Gastroesophageal sphincter (tissue), 3 donors: ENCODE data around the gene SLC6A1.

ENCODE experiments used
- CTCF ChIP-seq, 4 experiments: fragments of 200-600 bp in 2 of 4; fragments of 450-650 bp in 2 of 4; sonication (generic) in 1 of 4; IDR thresholded peaks; one replicate each; pipeline ENCODE4 v1.5.1; 2017 to 2019; ENCODE audit warnings: antibody characterized with exemption in 4 of 4, mild to moderate bottlenecking in 2 of 4, moderate library complexity in 2 of 4
- EP300 ChIP-seq: sonication (generic); formaldehyde crosslinking; IDR thresholded peaks from one replicate; pipeline ENCODE4 v1.6.1; 2017; ENCODE audit warnings: antibody characterized with exemption, mild to moderate bottlenecking
- POLR2A ChIP-seq, 2 donors: fragments of 450-650 bp; IDR thresholded peaks; one replicate each; pipeline ENCODE4 v1.6.1; 2017; ENCODE audit warnings: antibody characterized with exemption in 2 of 2, mild to moderate bottlenecking in 2 of 2, moderate library complexity in 1 of 2
- POLR2AphosphoS5 ChIP-seq: sonication (generic); formaldehyde crosslinking; IDR thresholded peaks from one replicate; pipeline ENCODE4 v1.6.1; 2017; ENCODE audit warnings: antibody characterized with exemption

- TF ChIP-seq POLR2AphosphoS5 (no peak), CTCF (IDR thresholded peaks at IDR 0.05) (no peak), EP300 (no peak), POLR2A (IDR thresholded peaks at IDR 0.05) (no peak)
These were observed 95.5 kb downstream of the SLC6A1 start for GRCh38 chr3:11088066-11088465.
